Renal cortex interstitium (tissue), 11 donors: ENCODE measurements around the gene POC1B. TPM values are rescaled to one million over a fixed set of nuclear protein-coding genes. Genes with fewer than 3 reads are reported as not detected.

ENCODE experiments used
- DNase-seq, 11 donors: peaks; one replicate each; pipeline ENCODE4 v3.0.0-alpha.2; 2013; ENCODE audit warnings: low read depth in 9 of 11, low spot score in 4 of 11; ENCODE audit errors: extremely low read depth in 1 of 11
- polyA plus RNA-seq, 3 donors: library from polyadenylated mRNA; unstranded; fragments of 120-200 nt; gene quantifications; one replicate each; pipeline ENCODE4 v1.2.1, GENCODE V29; 2013; ENCODE audit not compliant: insufficient read length in 3 of 3

The POC1B gene
- polyA plus RNA-seq, 3 donors: 16.9 to 24.3 (median 23.3) TPM

GRCh38 chr12:89448526-89448925 is 77.3 kb downstream of the POC1B start:
- no peak for DNase-seq

DNA sequence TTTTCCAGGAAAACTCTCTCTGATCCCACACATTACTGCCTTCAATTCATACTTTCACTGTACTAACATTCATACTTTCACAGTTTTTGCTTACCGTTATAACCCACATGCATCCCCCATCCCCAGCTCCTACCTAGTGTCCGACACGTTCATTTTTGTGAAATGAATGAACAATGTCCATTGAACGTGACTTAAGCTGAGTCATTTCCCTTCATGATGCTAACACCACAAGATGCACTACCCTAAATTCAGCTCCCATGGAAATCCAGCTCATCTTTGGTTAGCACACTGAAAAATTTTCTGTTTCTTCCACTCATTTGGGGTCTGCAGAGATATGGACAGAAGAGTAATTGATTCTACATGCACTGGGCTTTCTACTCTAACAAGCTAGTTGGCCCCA is 85.9 kb downstream of the POC1B start:
- no peak for DNase-seq

- DNase-seq: no peak
Measured at GRCh38 chr12:89437231-89437630, 88.6 kb downstream of the POC1B start.

DNA sequence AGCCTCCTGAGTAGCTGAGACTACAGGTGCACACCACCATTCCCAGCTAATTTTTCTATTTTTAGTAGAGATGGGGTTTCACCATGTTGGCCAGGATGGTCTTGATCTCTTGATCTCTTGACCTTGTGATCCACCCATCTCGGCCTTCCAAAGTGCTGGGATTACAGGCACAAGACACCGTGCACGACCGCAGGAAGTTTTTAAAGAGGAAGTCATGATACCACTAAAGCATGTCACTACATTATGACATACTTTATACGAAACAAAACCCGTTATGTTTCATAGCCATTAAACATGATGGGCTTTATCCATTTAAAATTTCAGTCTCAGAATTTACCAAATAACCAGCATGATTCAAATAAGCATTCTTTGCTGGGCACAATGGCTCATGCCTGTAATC is 89.8 kb downstream of the POC1B start:
- DNase-seq: no peak

GRCh38 chr12:89433634-89434033 is 92.2 kb downstream of the POC1B start:
- DNase-seq: no peak

- DNase-seq: no peak
Measured at GRCh38 chr12:89432396-89432795, 93.5 kb downstream of the POC1B start.

DNA sequence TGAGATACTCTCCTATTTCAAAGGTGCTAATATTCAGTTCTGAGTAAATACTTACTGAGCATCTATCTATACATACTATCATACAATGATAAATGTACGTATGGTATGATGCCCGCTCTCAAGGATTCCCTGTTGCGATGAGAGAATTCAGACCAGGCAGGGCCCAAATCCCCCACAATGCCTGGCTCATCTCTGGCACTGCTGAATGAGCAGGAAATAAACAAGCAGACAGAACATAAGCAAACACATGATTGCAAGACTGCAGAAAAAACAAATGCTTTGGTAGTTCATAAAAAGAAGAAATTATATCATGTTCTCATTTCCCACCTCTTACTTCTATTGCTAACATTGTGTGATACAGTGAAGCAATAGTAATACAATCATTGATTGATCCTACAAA is 96.3 kb downstream of the POC1B start:
- no peak for DNase-seq

GRCh38 chr12:89427508-89428156 is 98.2 kb downstream of the POC1B start:
- DNase-seq: no peak

DNA sequence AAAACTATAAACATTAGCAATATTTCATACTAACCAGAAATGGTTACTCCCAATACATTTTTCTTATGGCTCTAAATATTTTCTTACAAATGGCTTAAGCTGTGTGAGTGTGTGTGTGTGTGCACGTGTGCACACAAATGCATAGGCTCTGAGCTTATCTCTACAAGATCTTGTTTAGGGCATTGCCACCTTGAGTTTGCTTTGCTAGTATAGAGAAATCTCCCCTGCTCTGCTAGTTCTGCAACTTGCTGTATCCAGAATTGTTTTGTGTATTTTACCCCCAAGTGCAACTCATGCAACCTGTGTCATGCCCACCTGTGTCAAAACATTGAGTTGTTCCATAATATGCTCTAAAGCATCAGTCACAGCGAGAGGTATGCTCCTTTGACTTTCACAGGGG is 101.0 kb downstream of the POC1B start:
- DNase-seq: no peak

- no peak for DNase-seq
Measured at GRCh38 chr12:89424389-89424788, 101.5 kb downstream of the POC1B start.

- DNase-seq: no peak
Measured at GRCh38 chr12:89421092-89421835, 104.6 kb downstream of the POC1B start.

DNA sequence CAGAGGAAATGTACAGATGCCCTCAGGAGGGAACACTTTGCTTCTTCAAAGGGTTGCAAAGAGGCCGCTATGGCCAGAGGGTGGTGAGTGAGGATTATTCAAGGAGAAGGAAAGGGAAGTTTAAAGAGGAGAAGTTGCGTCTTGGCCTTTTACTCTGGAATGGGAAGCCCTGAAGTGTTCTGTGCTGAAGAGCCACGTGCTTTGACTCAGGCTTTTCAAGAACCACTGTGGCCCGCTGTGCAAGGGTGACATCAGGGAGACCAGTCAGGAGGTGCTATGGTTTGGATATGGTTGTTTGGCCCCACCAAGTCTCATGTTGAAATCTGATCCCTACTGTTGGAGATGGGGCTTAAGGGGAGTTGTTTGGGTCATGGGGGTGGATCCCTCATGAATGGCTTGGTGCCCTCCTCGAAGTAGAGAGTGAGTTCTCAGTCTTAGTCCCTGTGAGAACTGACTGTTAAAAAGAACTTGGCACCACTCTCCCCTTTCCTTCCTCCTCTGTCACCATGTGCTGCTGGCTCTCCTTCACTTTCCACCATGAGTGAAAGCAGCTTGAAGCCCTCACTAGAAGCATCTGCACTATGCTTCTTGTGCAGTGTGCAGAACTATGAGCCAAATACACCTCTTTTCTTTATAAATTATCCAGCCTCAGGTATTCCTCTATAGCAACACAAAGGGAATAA is 107.5 kb downstream of the POC1B start:
- no peak for DNase-seq

DNA sequence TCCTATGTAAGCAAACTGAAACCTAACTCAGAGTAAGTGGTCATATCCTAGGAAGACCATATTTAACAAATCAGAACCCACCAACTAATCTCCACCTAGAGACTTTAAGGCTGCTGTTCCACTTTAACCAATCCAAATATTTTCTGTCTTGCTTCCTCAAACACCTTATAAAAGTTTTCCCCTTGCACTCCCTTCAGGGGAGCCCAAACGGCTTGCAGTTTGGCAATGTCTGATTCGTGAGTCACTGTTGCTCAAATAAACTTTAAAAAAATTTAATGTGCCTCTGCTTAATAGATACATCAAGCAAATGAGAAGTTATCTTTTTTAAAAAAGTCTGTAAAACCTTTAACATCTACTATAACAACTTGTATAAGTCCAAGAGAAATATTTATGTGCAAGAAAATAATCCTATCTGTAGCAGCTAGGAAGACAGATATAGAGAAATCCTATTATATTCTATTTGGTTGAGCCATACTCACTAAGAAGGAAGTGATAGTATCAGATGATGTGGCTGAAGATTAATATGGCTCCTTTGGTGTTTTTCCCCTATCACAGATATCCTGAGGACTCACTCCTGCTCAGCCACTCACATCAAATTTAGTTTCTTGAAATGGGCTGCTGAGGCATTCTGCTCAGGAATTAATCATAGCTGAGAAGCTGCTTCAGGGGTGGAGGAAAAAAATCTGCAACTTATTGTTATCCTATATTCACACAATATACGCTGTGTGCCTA is 108.4 kb downstream of the POC1B start:
- DNase-seq: no peak

DNA sequence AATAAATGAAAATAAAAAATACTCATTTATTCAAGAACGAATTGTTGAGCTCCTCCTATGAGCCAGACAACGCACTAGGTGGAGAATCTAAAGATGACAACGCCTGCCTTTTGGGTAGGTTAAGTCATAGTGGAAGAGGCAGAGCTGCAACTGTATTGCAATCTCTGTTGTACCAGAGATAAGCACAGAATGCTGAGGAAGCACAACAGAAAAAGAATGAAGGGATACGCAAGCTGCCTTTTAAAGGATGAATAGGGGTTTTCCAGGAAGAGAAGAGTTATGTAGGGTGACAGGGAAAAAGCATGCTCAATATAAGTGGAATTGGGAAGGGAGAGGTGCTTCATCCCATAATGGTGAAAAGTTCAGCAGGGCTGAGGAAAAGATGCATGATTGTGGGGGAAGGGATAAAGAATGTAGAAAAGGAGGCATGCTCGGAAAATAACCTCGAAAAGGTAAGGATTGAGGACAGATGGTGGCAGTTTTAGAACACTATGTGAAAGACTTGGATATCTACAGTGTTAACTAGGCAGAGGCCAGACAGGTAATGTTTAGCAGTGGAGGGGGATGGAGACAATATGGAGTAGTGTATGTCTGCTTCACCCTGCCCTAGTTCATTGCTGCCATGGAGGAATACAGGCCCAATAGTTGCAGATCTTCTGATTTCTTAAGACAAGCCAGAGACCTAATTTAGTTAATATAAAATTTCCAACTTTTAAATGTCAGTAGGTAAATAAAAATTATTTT is 109.6 kb downstream of the POC1B start:
- no peak for DNase-seq

DNA sequence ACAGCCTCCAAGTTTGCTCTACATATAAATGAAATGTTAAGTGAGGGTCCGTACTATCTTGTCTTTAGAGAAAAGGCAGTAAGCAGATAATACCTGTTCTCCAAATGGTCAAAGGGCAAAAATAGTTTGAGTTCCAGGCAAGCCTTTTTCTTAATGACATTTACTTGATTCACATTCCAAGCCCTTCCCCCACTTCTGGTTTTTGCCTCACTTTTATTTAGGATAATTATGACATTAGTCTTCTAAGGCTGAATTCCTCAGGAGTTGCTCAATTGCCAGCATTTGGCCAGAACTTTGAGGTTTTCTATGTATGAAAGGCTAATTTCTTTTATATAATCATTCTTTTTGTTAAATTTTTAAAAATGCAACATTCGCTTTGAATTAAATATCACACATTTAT is 111.0 kb downstream of the POC1B start:
- DNase-seq: no peak

DNA sequence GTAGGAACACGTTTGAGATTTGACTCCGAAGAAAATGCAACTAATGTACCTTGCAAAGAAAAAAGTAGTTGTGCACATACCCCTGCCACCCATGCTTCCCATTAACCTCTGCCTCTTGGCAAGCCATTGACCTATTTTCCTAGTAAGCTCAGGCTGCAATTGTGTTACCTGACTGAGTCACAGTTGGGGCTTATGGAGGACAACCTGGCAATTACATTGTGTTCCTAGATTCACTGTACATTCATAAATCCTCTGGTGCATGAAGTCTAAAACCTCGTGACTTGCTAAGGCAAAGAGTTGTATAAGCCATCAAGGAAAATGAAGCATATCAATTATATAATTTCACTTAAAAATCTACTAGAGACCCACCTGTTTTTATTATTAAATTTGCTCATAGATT is 111.5 kb downstream of the POC1B start:
- no peak for DNase-seq

GRCh38 chr12:89413234-89413633 is 112.6 kb downstream of the POC1B start:
- DNase-seq: no peak

DNA sequence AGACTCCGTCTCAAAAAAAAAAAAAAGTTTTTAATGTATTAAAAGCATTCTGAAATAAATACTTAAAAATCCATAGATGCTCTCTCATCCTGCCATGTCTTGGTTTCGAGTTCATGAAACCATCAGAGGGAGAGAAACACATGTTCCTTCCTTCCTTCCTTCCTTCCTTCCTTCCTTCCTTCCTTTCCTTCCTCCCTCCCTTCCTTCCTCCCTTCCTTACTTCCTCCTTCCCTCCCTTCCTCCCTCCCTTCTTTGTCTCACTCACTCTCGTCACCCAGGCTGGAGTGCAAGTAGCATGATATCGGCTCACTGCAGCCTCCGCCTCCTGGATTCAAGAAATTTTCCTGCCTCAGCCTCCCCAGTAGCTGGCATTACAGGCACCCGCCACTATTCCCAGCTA is 113.2 kb downstream of the POC1B start:
- DNase-seq: no peak

DNA sequence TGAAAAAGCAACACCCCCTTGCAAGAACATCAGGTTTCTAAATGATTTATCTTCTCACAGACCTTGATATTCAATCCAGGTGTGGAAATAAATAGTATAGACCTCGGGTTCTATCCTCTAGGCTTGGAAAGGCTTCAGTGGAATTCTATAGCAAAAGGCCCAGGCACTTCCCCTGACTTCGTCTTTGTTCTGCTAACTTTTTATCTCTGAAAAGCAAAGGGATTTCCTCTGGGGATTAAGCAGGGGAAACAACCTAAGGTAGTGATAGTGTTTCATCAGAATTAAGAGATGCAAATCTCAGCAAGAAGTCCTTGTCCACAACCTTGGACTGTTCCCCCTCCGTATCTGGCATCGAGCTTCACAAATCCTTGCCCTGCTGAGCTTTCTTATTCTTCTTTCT is 114.0 kb downstream of the POC1B start:
- DNase-seq: no peak
